Inferior parietal cortex (tissue), 1 donor: ENCODE measurements around the gene HRH3.

Source experiments
- DNase-seq: peaks from one replicate; pipeline ENCODE4 v3.0.0-alpha.2; 2016; ENCODE audit errors: extremely low spot score

HRH3 gene

GRCh38 chr20:62174870-62175624, 45.0 kb downstream of the HRH3 start:
- DNase-seq: no peak

- DNase-seq: no peak
These were observed 45.9 kb downstream of the HRH3 start for GRCh38 chr20:62174021-62174804.

GRCh38 chr20:62172666-62173065, 47.4 kb downstream of the HRH3 start:
- DNase-seq: no peak

- no peak for DNase-seq
These were observed 48.8 kb downstream of the HRH3 start for GRCh38 chr20:62171245-62171644.

- DNase-seq: no peak
These were observed 49.5 kb downstream of the HRH3 start for GRCh38 chr20:62170536-62170935.

DNA sequence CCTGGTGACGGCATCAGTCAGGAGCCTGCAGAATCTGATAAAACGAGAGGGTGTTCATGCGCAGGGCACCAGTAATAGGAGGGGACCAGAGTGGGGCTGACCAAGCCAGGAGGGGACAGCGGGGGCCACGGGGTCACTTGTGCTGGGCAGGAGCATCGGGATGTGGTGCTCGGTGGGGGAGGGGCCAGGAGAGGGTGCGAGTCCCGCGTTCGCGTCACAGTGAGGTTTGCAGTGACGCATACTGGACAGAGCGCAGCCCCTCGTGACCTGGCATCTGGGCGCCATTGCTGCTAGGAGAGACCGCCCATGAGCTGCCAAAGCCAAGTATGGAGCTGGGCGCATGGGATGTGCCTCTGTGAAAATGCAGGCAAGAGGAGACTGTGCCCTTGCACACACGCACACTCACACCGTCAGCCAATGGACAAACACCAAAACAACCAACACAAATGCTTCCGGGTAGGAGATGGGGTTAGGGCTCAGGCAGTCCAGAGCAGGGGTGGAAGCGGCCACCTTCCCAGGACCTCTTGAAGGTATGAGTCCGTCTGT, 51.1 kb downstream of the HRH3 start:
- DNase-seq: no peak

- no peak for DNase-seq
These were observed 52.0 kb downstream of the HRH3 start for GRCh38 chr20:62168061-62168460.

- DNase-seq: no peak
These were observed 52.6 kb downstream of the HRH3 start for GRCh38 chr20:62167474-62167873.

DNA sequence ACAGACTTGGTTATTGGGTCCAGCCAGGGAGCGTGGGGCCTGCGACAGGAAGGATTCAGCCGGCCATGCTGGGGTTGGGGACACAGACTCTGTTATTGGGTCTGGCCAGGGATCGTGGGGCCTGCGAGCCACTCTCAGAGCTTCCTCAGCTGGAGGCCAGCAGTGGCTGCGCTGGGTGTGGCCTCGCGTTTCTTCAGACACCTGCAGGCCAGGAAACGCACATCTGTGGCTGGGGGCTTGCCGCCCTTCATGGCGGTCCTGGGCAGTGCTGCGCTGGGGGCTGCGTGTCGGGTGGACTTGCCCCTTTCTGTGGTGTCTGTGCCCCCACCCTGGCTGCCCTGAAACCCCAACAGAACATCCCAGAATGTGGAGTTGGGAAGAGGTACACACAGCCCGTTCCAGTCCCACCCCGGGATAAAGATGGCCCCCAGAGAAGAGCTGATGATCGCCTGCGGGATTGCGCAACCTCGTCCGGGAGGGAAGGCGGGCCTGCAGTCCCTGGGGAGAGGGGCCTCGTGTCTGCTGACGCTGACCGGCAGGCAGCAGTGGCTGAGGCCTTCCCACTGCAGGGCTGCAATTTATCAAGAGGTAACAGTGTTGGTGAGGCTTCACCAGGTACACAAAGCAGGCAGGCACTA, 54.2 kb downstream of the HRH3 start:
- DNase-seq: no peak
